Karpas-422 (cell line): Measurements from ENCODE around the gene INPP5A. TPM values are rescaled to one million over a fixed set of nuclear protein-coding genes. Genes with fewer than 3 reads are reported as not detected.

Experiments used
- DNase-seq: peaks from one replicate; pipeline ENCODE4 v3.0.0-alpha.2; 2015
- H2AFZ ChIP-seq: fragments of 200-600 bp; sonication (generic); 2 replicates; pipeline ENCODE4 v1.6.1; 2014; ENCODE audit warnings: antibody characterized with exemption, low read length, mixed read lengths
- H3K27ac ChIP-seq: fragments of 200-600 bp; sonication (generic); 2 replicates; pipeline ENCODE4 v1.5.1; 2014; ENCODE audit warnings: mild to moderate bottlenecking, low read length, moderate library complexity
- H3K27me3 ChIP-seq: fragments of 200-600 bp; sonication (generic); 2 replicates; pipeline ENCODE4 v1.6.1; 2014; ENCODE audit warnings: low read length, mixed read lengths
- H3K36me3 ChIP-seq: fragments of 200-600 bp; sonication (generic); 2 replicates; pipeline ENCODE4 v1.6.1; 2014; ENCODE audit warnings: low read length, mixed read lengths; ENCODE audit not compliant: insufficient read depth
- H3K4me1 ChIP-seq: fragments of 200-600 bp; sonication (generic); 2 replicates; pipeline ENCODE4 v1.6.1; 2014; ENCODE audit warnings: mild to moderate bottlenecking, low read length, mixed read lengths
- H3K4me2 ChIP-seq: fragments of 200-600 bp; sonication (generic); 2 replicates; pipeline ENCODE4 v1.6.1; 2014; ENCODE audit warnings: low read length, low read depth, mild to moderate bottlenecking; ENCODE audit not compliant: poor library complexity, severe bottlenecking
- H3K4me3 ChIP-seq: fragments of 200-600 bp; sonication (generic); 2 replicates; pipeline ENCODE4 v1.5.1; 2014; ENCODE audit warnings: mild to moderate bottlenecking, antibody characterized with exemption, low read length, mixed read lengths
- H3K79me2 ChIP-seq: fragments of 200-600 bp; sonication (generic); 2 replicates; pipeline ENCODE4 v1.6.1; 2014; ENCODE audit warnings: mild to moderate bottlenecking, low read length, mixed read lengths
- H3K9ac ChIP-seq: fragments of 200-600 bp; sonication (generic); 2 replicates; pipeline ENCODE4 v1.6.0; 2014; ENCODE audit warnings: low read length
- H3K9me2 ChIP-seq: fragments of 200-600 bp; sonication (generic), shearing (Covaris generic); replicated peaks from 2 replicates; pipeline ENCODE4 v1.6.0; 2014; ENCODE audit warnings: mild to moderate bottlenecking, low read length, moderate library complexity; ENCODE audit not compliant: insufficient read depth
- H3K9me3 ChIP-seq: fragments of 300-700, 200-600 bp; sonication (generic); 2 replicates; pipeline ENCODE4 v1.6.1; 2014; ENCODE audit warnings: low read length, mixed read lengths
- H4K20me1 ChIP-seq: fragments of 200-600 bp; sonication (generic); 2 replicates; pipeline ENCODE4 v1.6.1; 2014; ENCODE audit warnings: mild to moderate bottlenecking, antibody characterized with exemption, low read length, low read depth; ENCODE audit not compliant: insufficient read depth
- total RNA-seq: library from RNA; depleted of rRNA; stranded (reverse); fragments of >200 nt; shearing (Covaris generic); gene quantifications from 2 replicates; pipeline ENCODE4 v1.2.3, GENCODE V29; 2014; ENCODE audit warnings: low replicate concordance

Gene INPP5A
- total RNA-seq, 1 experiment from 2014 or later = 9.1 TPM

DNA sequence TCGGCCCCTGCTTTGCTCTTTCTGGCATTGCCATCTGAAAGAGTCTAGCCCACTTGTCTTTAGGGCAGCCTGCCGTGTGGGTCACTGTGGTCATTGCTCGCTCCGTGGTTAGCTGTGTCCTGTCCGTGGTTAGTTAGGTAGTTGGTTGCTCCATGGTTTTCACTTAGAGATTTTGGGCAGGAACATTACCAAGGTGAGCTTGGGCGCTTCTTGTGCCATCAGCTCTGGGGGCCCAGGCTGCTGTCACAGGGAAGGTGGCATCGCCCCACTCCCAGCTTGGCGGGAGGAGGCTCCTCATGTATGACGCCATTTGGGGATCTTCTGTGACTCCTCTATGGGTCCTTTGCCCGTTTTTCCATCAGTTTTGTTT lies 53.1 kb downstream of the INPP5A start:
- Histone ChIP-seq H3K4me3 (no peak overlapping the region), H3K9me3 (no peaks in the 10 kb centered on the region), H3K27ac (no peak overlapping the region), H3K9ac (no peak overlapping the region), H2AFZ (no peak overlapping the region), H3K79me2 (no peaks in the 10 kb centered on the region), H4K20me1 (peaks cover 5% of the 10 kb centered on the region; the same call in 1 of the 2 replicates), H3K4me1 (peaks cover 45% of the 10 kb centered on the region), H3K9me2 (no peaks in the 10 kb centered on the region), H3K4me2 (no peak overlapping the region), H3K36me3 (no peaks in the 10 kb centered on the region), H3K27me3 (no peaks in the 10 kb centered on the region)
- DNase-seq = no peak

DNA sequence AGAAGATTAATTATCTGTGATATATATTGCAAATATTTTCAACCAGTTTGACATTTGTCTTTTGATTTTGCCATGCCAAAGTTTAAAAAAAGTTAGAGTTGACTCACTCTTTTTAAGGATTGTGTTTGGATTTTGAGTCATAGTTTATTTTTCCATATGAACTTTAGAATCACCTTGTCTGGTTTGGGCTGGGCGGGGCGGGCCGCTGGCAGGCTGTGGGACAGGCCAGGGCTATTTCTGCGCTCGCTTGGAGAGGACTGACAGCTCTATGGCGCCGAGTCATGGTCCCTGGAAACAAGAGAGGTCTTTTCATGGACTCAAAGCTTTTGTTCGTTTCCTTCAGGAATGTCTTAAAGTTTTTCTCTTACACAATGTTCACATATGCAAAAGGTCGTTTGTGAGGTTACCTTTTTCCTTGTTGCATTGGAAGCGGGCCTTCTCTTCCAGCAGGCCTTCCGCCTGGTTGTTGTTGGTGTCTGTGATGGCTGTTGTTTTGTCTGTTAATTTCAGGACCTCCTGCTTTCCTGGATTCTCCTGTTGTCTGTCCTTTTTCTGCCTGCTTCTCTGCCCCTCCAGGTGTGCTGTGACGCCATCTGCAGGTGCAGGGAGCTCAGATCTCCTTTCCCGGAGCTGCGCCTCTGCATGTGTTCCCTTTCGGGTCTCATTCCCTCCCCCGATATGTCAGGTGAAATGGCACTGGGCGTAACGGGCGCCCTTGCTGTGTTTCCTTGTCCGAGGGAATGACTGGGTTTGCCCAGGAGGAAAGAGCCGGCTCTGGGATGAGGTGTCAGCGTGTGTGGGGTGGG lies 53.8 kb downstream of the INPP5A start:
- Histone ChIP-seq H3K9ac (no peak overlapping the region), H3K4me1 (peaks cover 51% of the 10 kb centered on the region), H3K79me2 (no peaks in the 10 kb centered on the region)

DNA sequence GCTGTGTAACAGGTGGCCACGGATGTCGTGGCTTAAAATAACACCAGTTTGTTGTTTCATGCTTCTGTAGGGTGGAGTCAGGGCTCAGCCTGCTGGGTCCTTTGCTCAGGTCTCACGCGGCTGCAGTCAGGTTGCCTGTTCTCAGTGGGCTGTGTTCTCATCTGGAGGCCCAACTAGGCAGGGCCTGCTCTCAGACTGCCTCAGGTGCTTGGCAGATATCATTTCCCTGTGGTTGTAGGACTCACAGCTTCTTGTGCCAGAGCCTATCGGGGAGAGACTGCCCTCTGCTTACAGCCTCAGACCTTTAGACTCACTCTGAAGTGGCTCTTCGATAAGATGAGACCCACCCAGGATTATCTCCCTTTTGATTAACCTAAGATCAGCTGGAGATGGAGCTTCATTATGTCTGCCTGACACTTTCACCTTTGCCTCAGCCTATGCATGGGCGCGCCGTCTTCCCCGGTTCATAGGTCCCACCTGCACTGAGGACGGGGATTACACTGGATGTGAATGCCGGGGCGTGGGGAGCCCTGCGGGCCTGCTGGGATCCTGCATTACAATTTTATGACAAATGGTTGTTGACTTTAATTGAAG lies 55.3 kb downstream of the INPP5A start:
- no peak overlapping the region for H3K4me3 ChIP-seq
- peaks cover 62% of the 10 kb centered on the region for H3K4me1 ChIP-seq
- H3K27ac ChIP-seq = no peak overlapping the region
- no peak for DNase-seq
- H3K9me2 ChIP-seq = no peaks in the 10 kb centered on the region
- H4K20me1 ChIP-seq = peaks cover 5% of the 10 kb centered on the region; the same call in 1 of the 2 replicates
- no peaks in the 10 kb centered on the region for H3K9me3 ChIP-seq
- H3K9ac ChIP-seq = no peak overlapping the region
- H3K4me2 ChIP-seq = no peak overlapping the region
- H3K36me3 ChIP-seq = no peaks in the 10 kb centered on the region
- H3K79me2 ChIP-seq = no peaks in the 10 kb centered on the region
- no peak overlapping the region for H2AFZ ChIP-seq
- H3K27me3 ChIP-seq = no peaks in the 10 kb centered on the region

More for the DNA sequence above, 53.8 kb downstream of the INPP5A start:
- DNase-seq = no peak
- Histone ChIP-seq H3K4me2 (no peak overlapping the region), H2AFZ (no peak overlapping the region), H3K9me2 (no peaks in the 10 kb centered on the region), H3K27me3 (no peaks in the 10 kb centered on the region), H3K9me3 (no peaks in the 10 kb centered on the region), H3K4me3 (no peak overlapping the region), H3K36me3 (no peaks in the 10 kb centered on the region), H3K27ac (no peak overlapping the region), H4K20me1 (peaks cover 5% of the 10 kb centered on the region; the same call in 1 of the 2 replicates)

DNA sequence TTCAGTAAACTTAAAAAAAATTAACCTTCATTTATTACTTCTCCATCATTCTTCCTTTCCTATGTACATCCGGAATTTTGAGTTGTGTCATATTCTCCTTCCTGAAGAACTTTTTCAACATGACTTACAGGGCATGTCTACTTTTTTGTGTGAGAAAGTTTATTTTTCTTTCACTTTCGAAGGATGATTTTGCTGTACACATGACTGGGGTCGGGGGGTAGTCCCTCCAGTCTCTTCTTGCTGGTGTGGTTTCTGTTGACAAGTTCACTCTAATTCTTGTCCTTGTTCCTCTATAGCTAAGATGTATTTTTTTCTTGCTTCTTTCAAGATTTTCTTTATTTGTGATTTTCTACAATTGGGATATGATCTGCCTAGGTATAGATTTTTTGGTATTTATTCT lies 55.8 kb downstream of the INPP5A start:
- no peaks in the 10 kb centered on the region for H3K9me3 ChIP-seq
- H3K4me2 ChIP-seq = peak overlapping the region; percentile 9
- DNase-seq = no peak
- no peak overlapping the region for H3K9ac ChIP-seq
- H2AFZ ChIP-seq = no peak overlapping the region
- H4K20me1 ChIP-seq = peaks cover 5% of the 10 kb centered on the region; the same call in 1 of the 2 replicates
- peaks cover 62% of the 10 kb centered on the region for H3K4me1 ChIP-seq
- no peaks in the 10 kb centered on the region for H3K27me3 ChIP-seq
- H3K36me3 ChIP-seq = no peaks in the 10 kb centered on the region
- H3K9me2 ChIP-seq = no peaks in the 10 kb centered on the region
- H3K4me3 ChIP-seq = no peak overlapping the region
- H3K27ac ChIP-seq = no peak overlapping the region; the same call in 1 of the 2 replicates
- no peaks in the 10 kb centered on the region for H3K79me2 ChIP-seq

DNA sequence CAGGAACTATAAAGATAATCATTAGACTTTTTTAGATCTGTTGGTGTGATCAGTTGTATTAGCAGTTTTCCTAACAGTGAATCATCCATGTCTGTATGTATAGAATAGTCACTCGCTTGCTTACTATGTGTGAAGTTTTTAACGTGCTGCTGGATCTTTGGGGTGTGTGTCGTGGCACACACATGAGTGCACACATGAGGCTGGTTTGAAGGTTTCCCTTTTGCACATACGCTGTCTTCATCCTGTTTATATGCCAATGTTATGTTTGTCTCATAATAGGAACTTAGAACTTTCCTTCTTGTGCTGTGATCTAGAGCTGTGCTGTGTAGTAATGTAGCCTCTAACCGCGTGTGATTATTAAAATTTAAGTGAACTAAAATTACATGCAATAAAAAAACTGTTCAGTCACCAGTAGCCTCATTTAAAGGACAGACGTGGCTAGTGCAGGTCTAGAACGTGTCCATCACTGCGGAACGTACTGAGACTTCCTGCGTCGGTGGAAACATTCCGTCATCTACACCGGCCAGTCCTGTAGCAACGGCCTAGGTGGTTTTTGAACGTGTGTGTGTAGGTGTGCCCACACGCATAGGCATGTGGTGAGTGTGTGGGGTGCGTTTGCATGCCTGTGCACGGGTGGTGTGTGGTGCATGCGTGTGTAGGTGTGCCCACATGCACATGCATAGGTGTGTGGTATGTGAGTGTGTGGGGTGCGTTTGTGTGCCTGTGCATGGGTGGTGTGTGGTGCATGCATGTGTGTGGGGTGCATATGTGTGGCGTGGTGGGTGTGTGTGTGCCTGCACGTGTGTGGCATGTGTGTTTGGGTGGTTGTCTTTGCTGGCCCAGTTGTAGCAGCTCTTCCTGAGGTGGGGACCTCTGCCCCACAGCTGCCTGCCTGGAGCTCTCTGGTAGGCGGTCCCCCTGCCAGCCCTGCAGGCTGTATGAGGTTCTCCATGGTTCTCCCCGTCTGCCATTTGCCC lies 56.6 kb downstream of the INPP5A start:
- Histone ChIP-seq H3K4me2 (peak overlapping the region; percentile 9), H3K4me1 (peaks cover 62% of the 10 kb centered on the region), H3K79me2 (no peaks in the 10 kb centered on the region), H3K36me3 (no peaks in the 10 kb centered on the region; the same call in 1 of the 2 replicates), H3K9me3 (no peaks in the 10 kb centered on the region), H3K27ac (peak overlapping the region; percentile 3; the same call in 1 of the 2 replicates), H4K20me1 (peaks cover 5% of the 10 kb centered on the region; the same call in 1 of the 2 replicates), H3K9me2 (no peaks in the 10 kb centered on the region), H3K9ac (no peak overlapping the region), H3K4me3 (no peak overlapping the region), H3K27me3 (no peaks in the 10 kb centered on the region), H2AFZ (no peak overlapping the region)
- DNase-seq = no peak

DNA sequence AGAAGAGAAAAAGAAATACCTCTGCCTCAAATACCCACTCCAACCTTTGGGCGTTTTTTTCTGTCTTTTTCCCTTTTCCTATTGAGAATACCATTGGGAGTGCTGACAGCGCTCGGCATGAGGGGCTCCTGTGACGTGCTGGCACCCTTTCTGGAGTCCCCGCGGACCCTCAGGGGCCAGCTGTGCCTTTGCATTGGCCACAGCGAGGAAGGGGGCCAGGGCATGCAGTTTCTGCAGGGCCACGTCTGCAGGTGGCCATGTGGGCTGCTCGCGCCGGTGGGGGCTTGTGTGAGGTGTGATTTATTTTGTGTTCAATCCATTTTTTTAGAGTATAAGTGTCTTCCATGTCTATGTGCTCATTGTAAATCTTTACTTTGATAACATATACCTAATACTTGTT lies 57.4 kb downstream of the INPP5A start:
- DNase-seq = no peak
- Histone ChIP-seq H4K20me1 (peaks cover 5% of the 10 kb centered on the region; the same call in 1 of the 2 replicates), H3K79me2 (no peaks in the 10 kb centered on the region), H3K4me3 (no peak overlapping the region), H3K4me1 (peaks cover 62% of the 10 kb centered on the region), H3K9me3 (0 out of 2 replicates have a peak, but pooled peaks cover 4% of the 10 kb centered on the region), H2AFZ (no peak overlapping the region), H3K9ac (0 out of 2 replicates have a peak overlapping the region, but pooled peaks have one; percentile 17), H3K4me2 (peak overlapping the region; percentile 2), H3K36me3 (no peaks in the 10 kb centered on the region; the same call in 1 of the 2 replicates), H3K9me2 (no peaks in the 10 kb centered on the region), H3K27me3 (no peaks in the 10 kb centered on the region), H3K27ac (peak overlapping the region; percentile 3; the same call in 1 of the 2 replicates)

DNA sequence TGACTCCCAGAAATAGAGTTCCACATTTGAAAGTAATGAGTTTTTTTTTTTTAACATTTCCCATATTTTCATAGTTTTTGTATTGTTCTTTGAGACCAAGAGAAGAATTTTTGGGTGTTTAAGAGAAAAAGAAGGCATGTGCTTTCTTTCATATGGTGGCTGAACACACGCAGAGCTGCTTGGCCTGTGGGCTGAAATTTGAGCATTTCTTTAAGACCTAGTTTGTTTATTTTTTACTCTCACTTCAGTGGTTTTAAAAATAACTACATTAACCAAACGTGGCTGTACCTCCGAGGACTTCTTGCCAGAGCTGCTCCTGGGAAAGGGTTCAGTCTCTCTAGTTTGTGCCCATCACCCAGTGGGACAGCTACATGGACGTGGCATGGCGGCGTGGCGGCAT lies 58.3 kb downstream of the INPP5A start:
- Histone ChIP-seq H3K27ac (peak overlapping the region; percentile 63), H3K9me2 (no peaks in the 10 kb centered on the region), H3K9me3 (peaks cover 9% of the 10 kb centered on the region; the same call in 1 of the 2 replicates), H3K9ac (0 out of 2 replicates have a peak overlapping the region, but pooled peaks have one; percentile 17), H3K27me3 (no peaks in the 10 kb centered on the region), H3K4me1 (peaks cover 62% of the 10 kb centered on the region), H3K36me3 (no peaks in the 10 kb centered on the region; the same call in 1 of the 2 replicates), H4K20me1 (no peaks in the 10 kb centered on the region; the same call in 1 of the 2 replicates), H2AFZ (no peak overlapping the region), H3K79me2 (no peaks in the 10 kb centered on the region), H3K4me3 (peak overlapping the region; percentile 19; the same call in 1 of the 2 replicates), H3K4me2 (peak overlapping the region; percentile 49)
- DNase-seq = no peak
